Cerebellar cortex (tissue), 1 donor: ENCODE data around the gene ESR2.
A peak's percentile ranks its signal among the peaks of the same experiment; 100 is the strongest.
"Not testable (repeated sequence)": the region's sequence is repeated elsewhere in the genome, so short reads cannot be mapped to it uniquely, and the experiment has no call there.

Experiments used
- DNase-seq: peaks from one replicate; pipeline ENCODE4 v3.0.0-alpha.2; 2015; ENCODE audit warnings: low spot score

The ESR2 gene

DNA sequence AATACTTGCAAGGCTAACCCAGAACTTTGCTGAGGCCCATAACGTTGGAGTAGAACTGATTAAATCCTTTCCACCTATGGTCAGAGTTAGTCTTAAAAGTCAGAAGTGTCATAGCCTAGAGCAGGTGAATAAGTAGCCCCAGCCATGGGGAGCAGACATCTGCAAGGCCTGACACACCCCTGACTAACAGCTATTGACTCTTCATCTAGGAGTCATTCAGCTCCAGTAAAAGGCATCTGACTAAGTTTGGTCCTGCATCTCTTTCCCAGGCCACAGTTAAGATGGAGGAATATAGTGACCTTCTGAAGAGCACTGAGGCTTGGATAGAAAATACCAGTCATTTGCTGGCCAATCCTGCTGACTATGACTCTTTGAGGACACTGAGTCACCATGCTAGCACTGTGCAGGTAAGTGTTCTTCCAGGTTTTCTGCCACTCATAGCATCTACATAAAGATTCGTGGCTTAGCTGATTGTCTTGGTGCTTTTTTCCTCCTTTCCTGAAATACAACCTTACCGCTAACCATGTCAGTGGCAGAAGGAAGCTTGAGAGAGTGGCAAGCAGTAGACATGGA is 212.9 kb downstream of the ESR2 start:
- no peak for DNase-seq

DNA sequence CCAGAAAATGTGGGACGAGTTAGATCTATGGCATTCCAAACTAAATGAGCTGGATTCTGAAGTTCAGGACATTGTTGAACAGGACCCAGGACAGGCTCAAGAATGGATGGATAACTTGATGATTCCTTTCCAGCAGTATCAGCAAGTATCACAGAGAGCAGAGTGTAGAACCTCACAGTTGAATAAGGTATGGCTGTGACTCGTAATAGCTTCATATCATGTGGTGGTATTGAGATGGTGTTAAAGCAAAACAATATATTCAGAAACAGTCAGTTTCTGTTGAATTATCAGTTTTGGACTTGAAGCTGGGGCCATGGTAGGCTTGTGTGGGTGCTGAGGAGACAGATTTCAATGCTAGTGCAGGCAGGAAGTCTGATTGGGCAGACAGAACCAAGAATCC is 213.7 kb downstream of the ESR2 start:
- DNase-seq: no peak

DNA sequence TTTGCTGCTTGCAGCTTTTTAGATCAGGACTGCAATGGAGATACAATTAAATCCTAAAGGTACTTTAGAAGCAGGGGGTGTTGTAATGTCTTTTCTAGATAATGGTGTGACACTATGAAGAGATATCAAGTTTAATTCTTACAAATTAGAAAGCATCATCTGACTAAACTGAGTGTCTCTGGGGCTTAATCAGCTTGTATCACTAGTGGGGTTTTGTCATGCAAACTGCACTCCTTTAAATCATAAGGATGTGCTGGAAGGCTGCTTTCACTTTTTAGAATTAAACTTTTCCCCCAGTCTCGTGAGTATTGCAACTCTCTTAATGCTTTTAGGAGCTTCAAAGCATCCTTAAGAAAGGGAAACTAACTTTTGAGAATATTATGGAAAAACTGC is 218.6 kb downstream of the ESR2 start:
- no peak for DNase-seq

DNA sequence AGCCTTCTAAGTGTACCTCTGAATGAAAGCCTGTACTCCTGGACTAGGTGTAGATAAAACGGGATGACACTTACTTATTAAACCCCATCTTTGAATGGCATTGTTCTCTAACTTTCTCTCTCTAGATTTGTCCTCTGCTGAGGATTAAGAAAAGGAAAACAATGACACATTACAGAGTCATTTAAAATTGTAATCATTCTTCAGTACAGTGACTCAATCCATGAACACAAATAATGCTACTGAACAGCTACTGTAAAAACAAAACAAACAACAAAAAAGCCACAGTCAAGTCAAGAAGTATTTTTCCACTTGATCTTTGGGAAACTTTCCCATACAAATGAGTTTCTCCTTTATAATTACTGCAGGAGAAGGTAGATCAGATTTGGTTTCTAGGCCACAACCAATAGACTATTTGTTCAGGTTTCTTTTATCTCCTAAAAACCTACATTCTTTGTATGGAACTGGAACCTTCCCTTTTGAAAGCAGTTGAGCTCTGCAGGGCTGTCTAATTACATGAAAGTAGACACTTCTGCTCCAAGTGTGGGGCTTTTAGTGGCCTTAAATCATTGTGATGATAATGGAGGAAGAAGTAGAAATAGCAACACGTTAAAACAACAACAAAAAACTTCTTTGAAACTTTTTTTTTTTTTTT is 219.1 kb downstream of the ESR2 start:
- DNase-seq: no peak

DNA sequence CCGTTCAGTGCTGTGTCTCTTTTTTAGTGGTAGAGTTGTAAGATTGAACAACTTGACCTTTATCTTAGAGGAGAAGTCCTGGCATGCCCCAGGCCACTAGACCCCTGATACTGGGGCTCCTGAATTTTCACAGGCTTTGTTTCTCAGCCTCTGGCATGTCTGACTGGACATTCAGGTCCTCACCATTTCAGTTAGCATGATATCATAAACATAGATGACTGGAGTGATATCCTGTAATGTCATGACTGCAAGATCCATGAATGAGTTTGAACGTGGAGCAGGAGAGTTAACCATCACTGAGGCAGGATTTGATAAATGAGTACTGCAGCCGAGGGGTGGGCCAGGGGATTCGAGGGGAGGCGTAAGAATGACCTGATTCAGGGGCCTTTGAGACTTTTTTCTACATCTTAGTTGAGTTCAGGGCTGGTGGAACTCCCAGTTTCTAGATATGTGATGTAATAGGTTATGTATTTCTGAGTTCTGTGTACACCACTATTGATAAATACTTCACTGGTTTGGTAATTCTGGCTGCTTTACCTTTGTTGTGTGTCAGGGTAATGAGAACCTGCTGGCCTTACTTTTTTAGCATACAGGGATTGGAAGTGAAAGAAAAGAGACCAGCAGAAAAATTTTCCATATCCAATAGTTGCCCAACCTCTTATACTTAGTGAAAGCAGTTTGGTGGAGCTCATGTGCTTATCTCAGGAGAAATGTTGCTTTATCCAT is 224.4 kb downstream of the ESR2 start:
- DNase-seq: no peak

DNA sequence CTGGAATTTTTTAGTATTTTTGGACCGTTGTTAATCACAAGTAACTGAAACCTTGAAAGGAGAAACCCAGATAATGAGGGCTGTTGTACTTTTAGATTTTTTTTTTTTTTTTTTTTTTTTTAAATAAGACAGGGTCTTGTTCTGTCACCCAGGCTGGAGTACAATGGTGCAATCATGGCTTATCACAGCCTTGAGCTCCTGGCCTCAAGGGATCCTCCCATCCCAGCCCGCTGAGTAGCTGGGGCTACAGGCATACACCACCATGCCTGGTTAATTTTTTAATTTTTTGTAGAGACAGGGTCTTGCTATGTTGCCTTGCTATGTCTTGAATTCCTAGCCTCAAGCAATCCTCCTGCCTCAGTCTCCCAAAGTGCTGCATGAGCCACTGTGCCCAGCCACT is 229.7 kb downstream of the ESR2 start:
- DNase-seq: no peak

DNA sequence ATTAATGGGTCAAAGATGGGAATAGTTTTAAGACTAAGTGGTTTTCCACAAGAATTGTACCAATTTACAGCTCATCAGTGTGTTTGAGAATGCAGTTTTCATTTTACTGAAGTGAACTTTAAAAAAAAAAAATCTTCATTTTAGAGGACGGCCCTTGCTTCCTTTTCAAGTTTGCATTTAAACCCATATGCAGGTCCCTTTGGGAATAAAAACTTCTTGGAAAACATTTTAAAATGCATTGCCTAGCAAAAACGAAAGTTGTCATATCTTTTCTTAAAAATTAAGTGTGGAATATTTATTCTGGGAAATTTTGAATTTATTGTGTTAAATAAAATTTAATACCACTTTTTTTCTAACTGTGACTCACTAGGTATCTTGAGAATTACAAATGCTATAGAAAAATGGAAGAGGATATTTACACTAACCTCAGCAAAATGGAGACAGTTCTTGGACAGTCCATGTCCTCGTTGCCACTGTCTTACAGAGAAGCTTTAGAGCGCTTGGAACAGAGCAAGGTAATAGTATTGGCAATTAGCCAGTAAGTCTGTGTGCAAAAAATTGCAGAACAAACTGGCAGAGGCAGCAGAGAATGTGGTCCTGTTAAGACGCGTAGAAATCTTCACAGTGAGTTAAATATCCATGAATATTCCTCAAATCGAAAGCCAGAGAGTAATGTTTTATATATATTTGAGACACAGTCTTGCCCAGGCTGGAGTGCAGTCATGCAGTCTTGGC is 231.6 kb downstream of the ESR2 start:
- DNase-seq: peak; percentile 19

DNA sequence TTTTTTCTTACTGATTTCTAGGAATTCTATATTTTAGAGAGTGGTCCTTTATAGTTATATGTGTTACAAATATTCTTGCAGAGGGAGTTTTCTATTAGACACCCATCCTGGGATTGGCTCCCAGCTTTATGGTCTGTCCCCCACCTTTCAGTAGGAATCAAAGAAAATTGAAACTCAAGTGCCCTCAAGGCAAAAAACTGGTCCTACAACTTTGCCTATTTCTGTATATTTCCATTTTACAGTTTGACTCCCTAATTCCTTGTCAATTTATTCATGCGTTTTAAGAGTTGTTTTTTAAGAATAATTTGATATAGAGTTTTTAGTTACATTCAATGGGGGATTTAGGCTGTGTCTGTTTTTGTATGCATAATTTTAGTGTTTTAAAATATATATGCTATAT is 232.5 kb downstream of the ESR2 start:
- DNase-seq: no peak

DNA sequence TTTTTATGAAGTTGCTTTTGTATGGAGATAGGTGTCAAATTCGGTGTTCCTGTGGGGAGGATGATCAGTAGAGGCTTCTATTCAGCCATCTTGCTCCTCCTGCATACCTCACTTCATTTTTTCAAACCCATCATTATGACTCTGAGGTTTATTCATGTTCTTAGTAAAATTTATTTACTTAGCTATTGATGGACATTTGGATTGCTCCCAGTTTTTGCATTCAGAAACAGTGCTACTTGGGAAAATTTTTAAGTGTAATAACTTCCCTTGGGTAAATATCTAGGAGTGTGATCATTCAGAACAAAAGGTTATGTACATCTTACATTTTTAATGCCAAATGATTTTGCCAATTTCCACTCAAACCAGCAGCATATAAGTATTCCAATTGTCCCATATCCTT is 233.1 kb downstream of the ESR2 start:
- no peak for DNase-seq

DNA sequence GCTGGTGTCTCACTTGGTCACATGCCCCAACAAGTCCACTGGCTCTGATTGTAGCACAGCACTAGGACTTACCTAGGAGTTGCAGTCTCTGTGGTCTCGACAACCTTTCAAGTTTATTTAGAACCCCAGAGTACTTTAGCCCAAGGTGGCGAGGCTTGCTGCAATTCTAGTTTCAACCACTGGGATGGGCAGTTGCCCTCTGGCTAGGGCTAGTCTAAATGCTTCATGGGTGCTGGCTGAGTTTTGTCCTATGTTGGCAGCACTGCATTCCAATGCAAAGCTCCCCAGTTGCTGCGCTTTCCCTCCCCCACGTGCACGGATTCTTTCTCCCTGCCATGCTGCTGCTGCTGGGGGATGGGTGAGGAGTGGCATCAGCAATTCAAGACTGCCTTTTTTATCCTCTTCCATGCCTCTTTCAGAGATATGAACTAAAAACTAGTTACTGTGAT is 233.5 kb downstream of the ESR2 start:
- peak; percentile 14 for DNase-seq

DNA sequence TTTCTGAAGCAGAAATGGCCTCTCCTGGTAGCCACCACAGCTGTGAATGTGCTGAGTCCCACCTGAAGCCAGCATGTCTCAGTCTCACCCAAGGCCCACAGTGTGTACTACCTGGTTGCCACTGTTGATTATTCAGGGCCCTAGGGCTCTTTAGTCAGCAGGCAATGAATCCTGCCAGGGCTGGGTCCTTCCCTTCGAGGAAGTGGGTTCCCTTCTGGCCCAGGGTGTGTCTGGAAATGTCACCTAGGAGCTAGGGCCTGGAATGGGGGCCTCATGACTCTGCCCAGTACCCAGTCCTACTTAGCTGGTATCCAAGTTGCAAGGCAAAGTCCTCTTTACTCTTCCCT is 234.0 kb downstream of the ESR2 start:
- DNase-seq: no peak

DNA sequence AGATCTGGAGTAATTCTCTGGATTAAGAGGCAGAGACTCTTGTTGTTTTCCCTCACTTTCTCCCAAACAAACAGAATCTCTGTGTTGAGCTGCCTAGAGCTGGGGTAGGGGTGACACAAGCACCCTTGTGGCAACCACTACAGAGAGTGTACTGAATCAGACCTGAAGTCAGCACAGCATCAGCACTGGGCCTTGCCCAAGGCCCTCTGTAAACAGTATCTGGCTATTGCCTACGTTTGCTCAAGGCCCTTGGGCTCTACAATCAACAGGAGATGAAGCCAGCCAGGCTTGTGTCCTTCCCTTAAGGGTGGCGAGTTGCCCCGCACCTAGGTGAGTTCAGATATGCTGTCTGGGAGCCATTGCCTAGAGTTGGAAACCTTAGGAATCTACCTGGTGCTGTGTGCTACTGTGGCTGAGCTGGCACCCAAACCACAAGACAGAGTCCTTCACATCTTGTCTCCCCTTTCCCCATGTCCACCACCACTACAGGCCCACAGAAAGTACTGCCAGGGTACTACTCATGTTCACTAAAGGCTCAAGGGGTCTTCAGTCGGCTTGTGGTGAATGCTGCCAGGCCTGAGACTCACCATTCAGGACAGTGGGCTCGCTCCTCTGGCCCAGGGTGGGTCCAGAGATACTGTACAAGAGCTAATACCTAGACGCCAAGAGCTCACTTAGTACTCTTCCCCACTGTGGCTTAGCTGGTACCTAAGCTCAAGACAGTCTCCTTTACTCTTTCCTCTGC is 234.5 kb downstream of the ESR2 start:
- no peak for DNase-seq

DNA sequence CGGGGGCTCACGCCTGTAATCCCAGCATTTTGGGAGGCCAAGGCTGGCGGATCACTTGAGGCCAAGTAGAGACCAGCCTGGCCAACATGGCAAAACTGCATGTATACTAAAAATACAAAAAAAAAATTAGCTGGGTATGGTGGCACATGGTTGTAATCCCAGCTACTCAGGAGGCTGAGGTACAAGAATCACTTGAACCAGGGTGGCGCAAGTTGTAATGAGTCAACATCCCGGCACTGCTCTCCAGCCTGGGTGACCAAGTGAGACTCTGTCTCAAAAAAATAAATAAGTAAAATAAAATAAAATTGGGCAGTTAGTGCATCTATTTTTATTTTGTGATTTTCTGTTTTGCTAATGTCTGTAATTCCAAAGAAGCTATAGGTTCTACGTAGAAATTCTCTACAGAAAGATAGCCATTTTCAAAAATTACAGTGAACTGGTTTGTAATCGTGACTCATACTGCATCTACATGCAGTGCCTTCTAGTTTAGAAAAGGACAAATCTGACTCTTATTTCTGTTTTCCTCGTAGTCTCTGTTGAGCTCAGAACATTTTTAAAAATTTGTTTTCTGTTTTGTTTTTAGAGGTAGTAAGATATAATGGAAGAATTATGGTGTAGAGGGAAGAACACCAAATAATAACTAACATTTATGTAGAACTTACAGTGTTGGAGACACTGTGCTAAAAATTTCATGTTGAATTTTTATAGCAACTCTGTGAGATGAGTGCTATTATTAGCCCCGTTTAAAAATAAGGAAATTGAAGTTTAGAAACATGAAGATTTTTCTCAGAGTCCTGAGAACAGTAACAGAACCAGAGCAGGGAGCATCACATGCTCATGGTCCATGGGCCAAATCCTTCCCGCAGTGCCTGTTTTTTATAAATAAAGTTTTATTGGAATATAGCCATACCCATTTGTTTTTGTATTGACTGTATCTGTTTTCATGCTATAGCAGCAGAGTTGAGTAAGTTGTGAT is 240.2 kb downstream of the ESR2 start:
- DNase-seq: no peak

DNA sequence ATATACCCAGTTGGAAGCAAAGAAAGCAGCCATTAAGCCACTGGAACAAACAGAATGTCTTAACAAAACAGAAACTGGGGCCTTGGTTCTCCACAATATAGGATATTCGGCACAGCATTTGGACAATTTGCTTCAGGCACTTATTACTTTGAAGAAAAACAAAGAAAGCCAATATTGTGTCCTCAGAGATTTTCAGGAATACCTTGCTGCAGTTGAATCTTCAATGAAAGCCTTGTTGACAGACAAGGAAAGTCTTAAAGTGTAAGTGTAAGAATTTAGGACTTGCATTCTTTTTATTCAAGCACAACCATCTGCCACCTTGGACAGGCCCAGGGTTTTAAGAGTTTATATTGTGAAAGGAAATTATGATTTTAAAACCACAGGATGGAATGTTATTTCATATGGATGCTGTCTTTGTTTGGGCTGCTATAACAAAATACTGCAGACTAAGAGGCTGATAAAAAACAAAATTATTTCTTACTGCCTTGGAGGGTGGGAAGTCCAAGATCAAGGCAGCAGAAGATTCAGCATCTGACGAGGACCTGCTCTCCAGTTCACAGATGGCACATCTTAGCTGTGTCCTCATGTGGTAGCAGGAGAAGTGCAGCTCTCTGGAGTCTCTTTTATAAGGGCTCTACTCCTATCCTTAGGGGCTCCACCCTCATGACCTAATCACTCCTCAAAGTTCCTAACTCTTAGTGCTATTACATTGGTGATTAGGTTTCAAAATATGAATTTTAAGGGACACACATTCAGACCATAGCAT is 244.4 kb downstream of the ESR2 start:
- DNase-seq: no peak

DNA sequence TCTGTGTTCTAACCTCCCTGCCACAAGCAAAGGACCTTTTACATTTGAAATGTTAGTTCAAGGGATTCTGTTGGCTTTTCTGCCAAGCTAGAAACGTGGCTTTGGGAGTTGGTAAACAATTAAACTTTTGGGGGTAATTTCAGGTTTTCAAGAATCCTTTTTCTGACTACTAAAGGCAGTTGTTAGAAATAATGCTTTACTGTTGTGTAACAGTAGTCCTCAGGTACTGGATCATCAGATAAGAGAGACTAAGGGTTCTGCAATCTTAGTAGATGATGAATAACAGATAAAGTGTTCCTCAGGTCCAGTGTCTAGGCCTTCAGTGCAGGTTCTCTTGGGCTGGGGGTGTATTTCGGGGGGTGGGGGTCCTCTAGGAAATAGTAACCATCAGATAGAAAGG is 249.1 kb downstream of the ESR2 start:
- DNase-seq: no peak

DNA sequence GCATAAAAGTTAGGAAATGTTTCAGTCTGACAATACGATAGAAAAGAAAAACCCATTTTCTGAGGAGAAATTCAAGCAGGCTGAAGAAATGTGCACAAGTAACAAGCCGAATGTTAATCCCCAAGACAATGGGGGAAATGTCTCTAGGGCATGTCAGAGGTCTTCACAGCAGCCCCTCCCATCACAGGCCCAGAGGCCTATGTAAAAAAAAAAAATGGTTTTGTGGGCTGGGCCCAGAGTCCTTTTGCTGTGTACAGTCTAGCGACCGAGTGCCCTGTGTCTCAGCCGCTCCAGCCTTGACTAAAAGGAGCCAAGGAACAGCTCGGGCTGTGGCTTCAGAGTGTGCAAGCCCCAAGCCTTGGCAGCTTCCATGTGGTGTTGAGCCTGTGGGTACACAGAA is 250.9 kb downstream of the ESR2 start:
- DNase-seq: not testable (repeated sequence)

DNA sequence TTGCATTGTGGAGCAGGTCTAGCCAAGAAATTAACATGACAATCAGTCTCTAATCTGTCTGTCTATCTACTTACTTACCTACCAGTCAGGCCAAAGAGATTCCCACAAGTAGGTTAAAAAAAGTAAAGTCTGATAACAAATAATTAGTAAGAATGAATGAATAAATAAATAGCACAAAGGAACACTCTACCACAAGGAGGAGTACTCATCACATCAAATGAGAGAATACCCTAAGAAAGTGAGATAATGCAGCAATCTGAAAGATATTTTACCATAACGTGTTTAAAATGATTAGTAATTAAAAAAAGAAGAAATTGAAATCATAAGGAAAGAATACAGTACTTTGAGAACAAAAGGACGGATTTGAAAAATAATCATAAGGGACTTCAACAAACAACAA is 254.1 kb downstream of the ESR2 start:
- no peak for DNase-seq

DNA sequence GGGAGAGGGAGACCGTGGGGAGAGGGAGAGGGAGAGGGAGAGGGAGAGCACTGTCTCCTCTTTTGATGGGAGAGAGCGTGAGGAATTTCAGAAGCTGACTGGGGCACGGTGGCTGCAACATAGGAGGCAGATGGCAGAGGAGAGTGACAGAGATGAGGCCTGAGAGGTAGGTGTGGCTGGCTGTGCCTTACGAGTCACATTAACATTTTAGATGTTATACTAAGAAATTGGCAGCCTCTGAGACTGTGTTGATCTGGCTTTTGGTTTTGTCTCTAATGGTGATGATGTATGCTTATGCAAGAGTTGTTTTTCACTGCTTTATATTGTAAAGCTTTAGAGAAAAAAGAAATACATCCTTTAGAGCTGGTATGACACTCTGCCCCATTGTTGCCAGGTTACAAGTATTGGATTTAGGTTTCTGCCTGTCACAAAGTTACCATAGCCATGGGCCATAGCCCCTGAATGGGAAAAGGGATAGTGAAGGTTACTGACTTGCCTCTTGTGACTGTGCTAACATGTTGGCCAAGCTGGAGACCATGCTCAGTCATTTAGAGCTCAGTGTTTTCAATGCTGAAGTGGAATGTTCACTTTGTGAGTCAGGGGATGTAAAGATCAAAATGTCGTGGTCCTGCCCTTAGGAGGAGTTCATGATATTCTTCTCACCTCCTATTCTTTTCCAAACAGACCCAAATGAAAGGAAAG is 255.2 kb downstream of the ESR2 start:
- no peak for DNase-seq

DNA sequence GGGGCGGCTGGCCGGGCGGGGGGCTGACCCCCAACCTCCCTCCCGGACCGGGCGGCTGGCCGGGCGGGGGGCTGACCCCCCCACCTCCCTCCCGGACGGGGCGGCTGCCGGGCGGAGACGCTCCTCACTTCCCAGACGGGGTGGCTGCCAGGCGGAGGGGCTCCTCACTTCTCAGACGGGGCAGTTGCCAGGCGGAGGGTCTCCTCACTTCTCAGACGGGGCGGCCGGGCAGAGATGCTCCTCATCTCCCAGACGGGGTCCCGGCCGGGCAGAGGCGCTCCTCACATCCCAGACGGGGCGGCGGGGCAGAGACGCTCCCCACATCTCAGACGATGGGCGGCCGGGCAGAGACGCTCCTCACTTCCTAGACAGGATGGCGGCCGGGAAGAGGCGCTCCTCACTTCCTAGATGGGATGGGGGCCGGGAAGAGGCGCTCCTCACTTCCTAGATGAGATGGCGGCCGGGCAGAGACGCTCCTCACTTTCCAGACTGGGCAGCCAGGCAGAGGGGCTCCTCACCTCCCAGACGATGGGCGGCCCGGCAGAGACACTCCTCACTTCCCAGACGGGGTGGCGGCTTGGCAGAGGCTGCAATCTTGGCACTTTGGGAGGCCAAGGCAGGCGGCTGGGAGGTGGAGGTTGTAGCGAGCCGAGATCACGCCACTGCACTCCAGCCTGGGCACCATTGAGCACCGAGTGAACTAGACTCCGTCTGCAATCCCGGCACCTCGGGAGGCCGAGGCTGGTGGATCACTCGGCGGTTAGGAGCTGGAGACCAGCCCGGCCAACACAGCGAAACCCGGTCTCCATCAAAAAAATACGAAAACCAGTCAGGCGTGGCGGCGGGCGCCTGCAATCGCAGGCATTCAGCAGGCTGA is 256.1 kb downstream of the ESR2 start:
- DNase-seq: not testable (repeated sequence)
